C4-2B (cell line): ENCODE results near the gene ACAP3.

Source experiments
- H3K27ac ChIP-seq: fragments of 450-650 bp; 2 replicates; pipeline ENCODE4 v1.5.1; 2017
- ZFX ChIP-seq: fragments of 450-650 bp; IDR thresholded peaks from 2 replicates; pipeline ENCODE4 v1.6.1; 2017
- TF ChIP-seq, protein P1 (sequence below): fragments of 450-650 bp; conservative IDR thresholded peaks from 2 replicates; pipeline ENCODE4 v1.5.1; 2017; ENCODE audit warnings: mild to moderate bottlenecking

Gene ACAP3

DNA sequence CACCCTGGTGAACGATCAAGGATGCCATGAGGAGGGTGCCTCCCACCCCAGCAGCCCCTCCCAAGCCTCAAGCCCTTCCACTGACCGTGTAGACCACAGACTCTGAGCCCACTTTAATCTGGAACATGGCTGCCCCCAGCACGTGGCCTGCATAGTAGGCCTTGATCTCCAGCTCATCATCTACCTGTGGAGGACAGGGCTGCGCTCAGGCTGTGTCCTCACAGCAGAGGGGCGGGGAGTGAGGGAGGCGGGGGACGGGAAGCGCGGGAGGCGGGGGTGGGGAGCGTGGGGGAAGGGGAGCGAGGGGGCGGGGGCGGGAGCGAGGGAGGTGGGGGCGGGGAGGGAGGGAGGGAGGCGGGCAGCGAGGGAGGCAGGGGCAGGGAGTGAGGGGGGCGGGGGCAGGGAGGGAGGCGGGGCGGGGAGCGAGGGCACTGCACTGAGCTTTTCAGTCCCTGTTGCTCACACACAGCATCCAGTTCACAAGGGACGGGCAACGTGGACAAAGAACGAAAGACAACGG lies 7.8 kb upstream of the ACAP3 start:
- no peak overlapping the region for H3K27ac ChIP-seq
- TF ChIP-seq, protein P1, sequence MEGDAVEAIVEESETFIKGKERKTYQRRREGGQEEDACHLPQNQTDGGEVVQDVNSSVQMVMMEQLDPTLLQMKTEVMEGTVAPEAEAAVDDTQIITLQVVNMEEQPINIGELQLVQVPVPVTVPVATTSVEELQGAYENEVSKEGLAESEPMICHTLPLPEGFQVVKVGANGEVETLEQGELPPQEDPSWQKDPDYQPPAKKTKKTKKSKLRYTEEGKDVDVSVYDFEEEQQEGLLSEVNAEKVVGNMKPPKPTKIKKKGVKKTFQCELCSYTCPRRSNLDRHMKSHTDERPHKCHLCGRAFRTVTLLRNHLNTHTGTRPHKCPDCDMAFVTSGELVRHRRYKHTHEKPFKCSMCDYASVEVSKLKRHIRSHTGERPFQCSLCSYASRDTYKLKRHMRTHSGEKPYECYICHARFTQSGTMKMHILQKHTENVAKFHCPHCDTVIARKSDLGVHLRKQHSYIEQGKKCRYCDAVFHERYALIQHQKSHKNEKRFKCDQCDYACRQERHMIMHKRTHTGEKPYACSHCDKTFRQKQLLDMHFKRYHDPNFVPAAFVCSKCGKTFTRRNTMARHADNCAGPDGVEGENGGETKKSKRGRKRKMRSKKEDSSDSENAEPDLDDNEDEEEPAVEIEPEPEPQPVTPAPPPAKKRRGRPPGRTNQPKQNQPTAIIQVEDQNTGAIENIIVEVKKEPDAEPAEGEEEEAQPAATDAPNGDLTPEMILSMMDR, result no peak
- TF ChIP-seq ZFX, result no peak

DNA sequence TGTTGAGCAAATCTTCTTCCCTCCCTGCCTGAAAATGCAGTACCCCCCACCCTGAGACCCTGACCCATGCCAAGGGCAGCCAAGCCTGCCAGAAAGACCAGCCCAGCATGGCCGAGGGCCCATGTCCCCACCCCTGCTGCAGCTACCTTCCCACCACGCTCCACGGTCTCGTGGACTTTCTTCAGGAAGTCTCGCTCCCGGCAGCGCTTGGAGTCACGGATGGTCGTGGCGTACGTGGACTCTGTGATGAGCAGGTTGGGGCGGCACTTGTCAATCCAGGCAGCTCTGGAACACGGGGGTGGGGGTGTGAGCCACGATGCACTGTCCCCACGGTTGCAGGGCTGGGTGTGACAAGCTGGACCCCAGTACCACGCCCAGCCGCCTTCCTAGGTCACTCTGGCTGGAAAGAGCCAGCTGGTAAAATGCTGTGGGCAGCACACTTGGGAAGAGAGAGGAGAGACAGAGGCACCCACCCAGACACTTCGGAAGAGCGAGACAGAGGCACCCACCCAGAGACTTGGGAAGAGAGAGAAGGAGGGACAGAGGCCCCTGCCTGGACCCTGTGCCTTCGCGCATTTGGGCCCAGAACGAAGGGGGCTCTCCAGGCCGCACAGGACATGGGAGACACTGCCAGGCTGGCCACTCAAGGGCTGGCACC lies 7.1 kb upstream of the ACAP3 start:
- H3K27ac ChIP-seq, result no peak overlapping the region
- TF ChIP-seq ZFX, result no peak
- TF ChIP-seq, protein P1, result no peak

DNA sequence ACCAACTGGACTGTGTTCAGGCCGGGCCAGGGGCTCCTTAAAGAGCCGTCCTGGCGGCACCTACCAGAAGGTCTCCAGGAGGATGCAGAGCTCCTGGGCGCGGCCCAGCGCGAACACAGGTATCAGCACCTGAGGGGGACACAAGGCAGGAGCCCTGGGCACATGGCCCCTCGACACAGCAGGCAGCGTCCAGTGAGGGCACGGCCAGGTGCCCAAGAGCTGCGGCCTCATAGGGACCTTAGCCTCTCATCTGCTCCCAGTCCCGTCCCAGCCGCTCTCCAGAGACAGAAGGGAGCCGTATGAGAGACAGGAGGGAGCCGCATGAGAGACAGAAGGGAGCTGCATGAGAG lies 6.5 kb upstream of the ACAP3 start:
- no peak overlapping the region for H3K27ac ChIP-seq
- TF ChIP-seq, protein P1, result no peak
- TF ChIP-seq ZFX, result no peak

DNA sequence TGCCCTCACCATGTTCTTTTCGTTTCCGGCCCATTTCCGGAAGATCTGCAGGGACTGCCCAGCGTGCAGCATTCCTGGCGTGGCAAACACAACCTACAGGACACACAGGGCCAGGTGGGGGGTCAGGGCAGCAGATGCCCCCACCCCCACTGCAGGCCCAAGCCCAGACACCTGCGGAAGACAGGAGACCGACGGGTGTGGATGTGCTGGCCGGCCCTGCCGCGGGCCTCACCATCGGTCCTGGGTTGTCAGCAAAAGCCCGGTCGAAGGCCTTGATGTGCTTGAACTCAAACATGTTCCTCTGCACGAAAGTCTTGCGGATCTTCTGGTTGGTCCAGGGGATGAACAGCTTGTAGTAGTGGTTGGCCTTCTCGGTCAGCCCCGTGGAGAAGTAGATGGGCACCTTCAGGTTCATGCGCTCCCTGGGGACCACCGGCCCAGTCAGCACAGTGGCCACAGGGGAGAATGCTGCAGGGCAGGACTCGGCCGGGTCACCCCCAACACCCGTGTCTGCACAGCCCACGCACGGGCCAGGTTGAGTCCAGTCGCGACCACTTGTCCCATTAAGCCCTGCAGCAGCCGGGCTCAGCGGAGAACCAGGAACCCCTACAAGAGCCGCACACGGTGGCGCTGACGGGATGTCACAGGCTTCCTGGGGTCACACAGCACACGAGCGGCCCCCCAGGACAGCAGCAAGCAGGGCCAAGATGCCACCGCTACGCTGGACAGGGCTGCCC lies 5.9 kb upstream of the ACAP3 start:
- TF ChIP-seq ZFX, result no peak
- TF ChIP-seq, protein P1, result no peak
- H3K27ac ChIP-seq, result no peak overlapping the region

DNA sequence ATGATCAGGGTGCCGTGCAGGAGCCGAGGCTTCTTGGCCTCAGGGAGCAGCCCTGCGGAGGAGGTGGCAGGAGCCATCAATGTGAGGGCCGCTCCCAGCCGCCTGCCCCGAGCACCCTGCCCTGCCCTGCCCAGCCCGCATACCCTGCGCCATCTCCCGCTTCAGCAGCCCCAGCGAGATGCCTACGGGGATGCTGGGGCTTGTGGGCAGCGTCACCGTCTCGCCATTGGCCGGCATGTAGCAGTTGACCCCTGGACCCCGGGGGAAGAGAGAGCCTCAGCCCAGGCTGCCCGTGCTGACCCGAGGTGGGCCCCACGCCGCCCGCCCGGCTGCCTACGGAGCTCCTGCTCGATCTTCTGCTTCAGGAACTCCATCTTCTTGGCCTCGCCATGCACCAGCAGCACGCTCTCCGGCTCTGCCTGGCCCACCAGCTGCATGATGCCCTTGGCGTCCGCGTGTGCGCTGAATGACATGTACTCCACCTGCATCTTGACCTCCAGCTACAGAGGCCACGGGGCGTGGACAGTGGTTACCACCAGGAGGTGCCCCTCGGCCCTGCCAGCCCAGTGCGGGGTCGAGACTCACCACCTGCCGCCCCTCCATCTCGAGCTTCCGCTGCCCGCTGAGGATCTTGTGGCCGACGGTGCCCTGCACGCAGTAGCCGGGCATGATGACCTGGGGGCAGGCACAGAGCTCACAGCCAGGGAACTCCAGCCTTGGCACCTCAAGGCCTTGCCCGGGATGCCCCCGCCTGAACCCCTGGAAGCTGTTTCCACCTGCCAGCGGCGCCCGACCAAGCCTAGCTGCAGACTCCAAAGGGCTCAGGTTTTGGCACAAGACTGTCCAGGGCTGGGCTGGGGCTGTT lies 5.0 kb upstream of the ACAP3 start:
- TF ChIP-seq, protein P1, result no peak
- no peak for TF ChIP-seq ZFX
- no peak overlapping the region for H3K27ac ChIP-seq

DNA sequence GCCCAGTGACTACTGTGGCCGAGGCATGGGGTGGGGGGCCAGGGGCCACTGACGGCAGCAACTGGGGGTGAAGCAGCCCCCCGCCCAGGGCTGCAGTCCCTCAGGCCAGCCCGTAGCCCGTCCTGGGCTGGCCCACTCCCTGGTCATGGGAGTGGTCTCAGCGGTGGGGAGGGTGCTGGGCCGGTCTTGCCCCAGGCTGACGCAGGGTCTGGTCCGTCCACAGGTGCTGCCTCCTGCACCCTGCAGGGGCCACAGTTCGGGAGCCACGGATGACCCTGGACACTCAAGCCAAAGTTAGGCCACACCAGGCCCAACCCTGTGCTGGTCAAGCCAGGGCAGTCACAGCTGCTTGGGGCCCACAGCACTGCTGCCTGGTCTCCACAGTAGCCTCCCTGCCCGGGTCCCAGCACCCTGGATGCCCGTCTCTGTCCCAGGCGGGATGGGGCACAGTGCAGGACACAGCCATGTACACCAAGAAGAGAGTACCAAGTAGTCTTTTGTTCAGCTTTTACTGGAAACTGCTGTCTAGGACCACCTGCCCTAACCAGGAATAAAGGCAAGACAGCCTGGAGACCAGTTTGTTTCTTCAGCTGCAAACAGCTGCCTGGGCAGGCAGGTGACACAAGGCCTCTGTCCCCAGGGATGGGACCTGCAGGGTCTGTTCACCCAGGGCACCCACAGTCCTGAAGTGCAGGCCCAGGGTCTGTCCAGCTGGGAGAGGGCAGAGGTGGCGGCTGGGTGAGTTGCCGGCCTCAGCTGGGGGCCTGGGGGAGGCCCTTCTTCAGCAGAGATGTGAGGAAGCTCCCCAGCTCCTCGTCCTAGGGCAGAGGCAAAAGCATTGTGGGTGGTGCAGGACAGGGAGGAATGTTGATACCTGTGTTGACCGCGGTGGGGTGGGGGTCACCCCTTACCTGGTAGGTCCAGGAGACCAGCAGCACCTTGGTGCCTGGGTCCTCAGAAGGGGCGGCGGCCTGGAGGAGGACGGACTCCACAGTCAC lies 3.7 kb upstream of the ACAP3 start:
- peak overlapping the region; percentile 99 for H3K27ac ChIP-seq
- TF ChIP-seq, protein P1, result no peak
- no peak for TF ChIP-seq ZFX
